Mucosa of descending colon (tissue), 3 donors: ENCODE results near the gene PARD6A. TPM values are rescaled to one million over a fixed set of nuclear protein-coding genes. Genes with fewer than 3 reads are reported as not detected.

Experiments used
- ATAC-seq: fragments of 200-7000 bp; cut with Tn5 transposase; one replicate; pipeline ENCODE4 v1.9.1; 2020; ENCODE audit warnings: mild to moderate bottlenecking, moderate library complexity
- DNase-seq, 3 donors: peaks; one replicate each; pipeline ENCODE4 v3.0.0-alpha.2; 2020
- H3K36me3 ChIP-seq: fragments of 200-600 bp; one replicate; pipeline ENCODE4 v1.8.0; 2021; ENCODE audit warnings: low read depth, mild to moderate bottlenecking
- H3K4me1 ChIP-seq: fragments of 200-600 bp; one replicate; pipeline ENCODE4 v1.8.0; 2021; ENCODE audit warnings: low read depth, mild to moderate bottlenecking
- H3K4me3 ChIP-seq: fragments of 200-600 bp; one replicate; pipeline ENCODE4 v1.8.0; 2021; ENCODE audit warnings: mild to moderate bottlenecking
- H3K9me3 ChIP-seq: fragments of 200-600 bp; one replicate; pipeline ENCODE4 v1.8.0; 2021; ENCODE audit warnings: mild to moderate bottlenecking
- intact Hi-C, 2 donors: fragments of 100-400 bp; cut with DNase I in 1 of 2; cut with micrococcal nuclease in 1 of 2; formaldehyde crosslinking; loops; one replicate each; pipeline versions ENCODE4 v1.11.0 to v1.11.1; 2022; cut with DNase I, micrococcal nuclease
- total RNA-seq, 3 donors: library from RNA; stranded (reverse); fragmentation: NEBNext Ultra II Directional in 2 of 3; extraction: Animal tissue kit (Norgen Biotek cat#: 25700) in 2 of 3; gene quantifications; one replicate each; pipeline versions ENCODE4 v1.2.1 to v1.2.4, GENCODE V29; 2021 to 2023
- TF ChIP-seq, protein P1 (sequence below): fragments of 200-600 bp; IDR thresholded peaks from one replicate; pipeline ENCODE4 v1.8.0; 2022; ENCODE audit warnings: antibody characterized with exemption, mild to moderate bottlenecking
- donor health status: DM: no; HTN: no; CAD: no; lungs with moderate emphysema.
- donor health status: DM: no; HTN: no; CAD: no.
- donor health status: DM: no; HTN: yes; CAD: no.

PARD6A gene
- total RNA-seq, 3 donors from 2014 or later: 2.3 to 9.1 (median 3.7) TPM

DNA sequence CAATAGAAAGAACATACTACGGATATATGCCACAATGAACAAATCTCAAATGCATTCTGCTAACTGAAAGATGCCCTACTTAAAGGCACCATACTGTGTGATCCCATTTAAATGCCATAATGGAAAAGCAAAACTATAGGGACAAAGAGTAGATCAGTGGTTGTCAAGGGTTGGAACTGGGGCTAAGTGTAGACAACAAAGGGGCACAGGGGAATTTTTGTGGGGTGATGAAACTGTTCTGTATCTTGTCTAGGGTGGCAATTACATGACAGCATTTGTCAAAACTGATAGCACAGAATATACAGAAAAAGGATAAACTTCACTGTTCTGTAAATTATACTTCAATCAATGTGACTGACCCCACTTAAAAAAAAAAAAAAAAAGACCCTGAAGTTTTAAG is 40.7 kb downstream of the PARD6A start:
- Histone ChIP-seq H3K36me3 (no peaks in the 10 kb centered on the region), H3K9me3 (no peaks in the 10 kb centered on the region), H3K4me3 (no peak overlapping the region), H3K4me1 (peaks cover 12% of the 10 kb centered on the region)
- TF ChIP-seq, protein P1, sequence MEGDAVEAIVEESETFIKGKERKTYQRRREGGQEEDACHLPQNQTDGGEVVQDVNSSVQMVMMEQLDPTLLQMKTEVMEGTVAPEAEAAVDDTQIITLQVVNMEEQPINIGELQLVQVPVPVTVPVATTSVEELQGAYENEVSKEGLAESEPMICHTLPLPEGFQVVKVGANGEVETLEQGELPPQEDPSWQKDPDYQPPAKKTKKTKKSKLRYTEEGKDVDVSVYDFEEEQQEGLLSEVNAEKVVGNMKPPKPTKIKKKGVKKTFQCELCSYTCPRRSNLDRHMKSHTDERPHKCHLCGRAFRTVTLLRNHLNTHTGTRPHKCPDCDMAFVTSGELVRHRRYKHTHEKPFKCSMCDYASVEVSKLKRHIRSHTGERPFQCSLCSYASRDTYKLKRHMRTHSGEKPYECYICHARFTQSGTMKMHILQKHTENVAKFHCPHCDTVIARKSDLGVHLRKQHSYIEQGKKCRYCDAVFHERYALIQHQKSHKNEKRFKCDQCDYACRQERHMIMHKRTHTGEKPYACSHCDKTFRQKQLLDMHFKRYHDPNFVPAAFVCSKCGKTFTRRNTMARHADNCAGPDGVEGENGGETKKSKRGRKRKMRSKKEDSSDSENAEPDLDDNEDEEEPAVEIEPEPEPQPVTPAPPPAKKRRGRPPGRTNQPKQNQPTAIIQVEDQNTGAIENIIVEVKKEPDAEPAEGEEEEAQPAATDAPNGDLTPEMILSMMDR: no peak
- DNase-seq (no peak), ATAC-seq (no peak)
- intact Hi-C loops: no loop called here

GRCh38 chr16:67702130-67702529 is 41.4 kb downstream of the PARD6A start:
- no peaks in the 10 kb centered on the region for H3K36me3 ChIP-seq
- no peak for ATAC-seq
- peaks cover 12% of the 10 kb centered on the region for H3K4me1 ChIP-seq
- no peaks in the 10 kb centered on the region for H3K9me3 ChIP-seq
- intact Hi-C loops: no loop called here
- no peak for DNase-seq
- H3K4me3 ChIP-seq: no peak overlapping the region
- TF ChIP-seq, protein P1: no peak

- ATAC-seq: no peak
These were observed 42.9 kb downstream of the PARD6A start for GRCh38 chr16:67703626-67704025.

DNA sequence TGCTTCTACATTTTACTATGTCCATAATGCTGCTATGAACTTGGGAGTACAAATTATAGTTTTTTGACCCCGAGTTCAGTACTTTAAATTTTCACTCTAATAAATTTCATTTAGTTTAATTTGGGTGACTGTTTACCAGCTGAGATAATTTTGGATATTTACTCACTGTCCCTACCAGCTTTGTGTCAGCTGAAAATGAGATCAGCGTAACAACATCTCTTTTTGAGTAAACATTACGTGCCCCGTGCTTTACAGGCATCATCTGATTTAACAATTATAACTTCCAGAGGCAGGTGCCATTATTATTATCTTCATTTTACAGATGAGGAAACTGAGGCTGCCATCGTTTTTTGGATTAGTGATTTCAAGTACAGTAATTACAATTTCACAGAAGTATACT is 43.4 kb downstream of the PARD6A start:
- intact Hi-C loops: no loop called here
- Histone ChIP-seq H3K4me1 (no peaks in the 10 kb centered on the region), H3K9me3 (no peaks in the 10 kb centered on the region), H3K4me3 (no peak overlapping the region), H3K36me3 (no peaks in the 10 kb centered on the region)
- DNase-seq (no peak), ATAC-seq (no peak)
- TF ChIP-seq, protein P1: no peak

More at GRCh38 chr16:67703626-67704025, 42.9 kb downstream of the PARD6A start:
- no peak for DNase-seq
- Histone ChIP-seq H3K4me3 (no peak overlapping the region), H3K36me3 (no peaks in the 10 kb centered on the region), H3K9me3 (no peaks in the 10 kb centered on the region), H3K4me1 (peaks cover 2% of the 10 kb centered on the region)
- intact Hi-C loops: no loop called here
- TF ChIP-seq, protein P1: no peak

- intact Hi-C loops: no loop called here
- H3K36me3 ChIP-seq: no peaks in the 10 kb centered on the region
- TF ChIP-seq, protein P1: no peak
- DNase-seq (no peak), ATAC-seq (no peak)
- no peak overlapping the region for H3K4me3 ChIP-seq
- no peaks in the 10 kb centered on the region for H3K4me1 ChIP-seq
- H3K9me3 ChIP-seq: no peaks in the 10 kb centered on the region
These were observed 46.5 kb downstream of the PARD6A start for GRCh38 chr16:67707210-67707609.

DNA sequence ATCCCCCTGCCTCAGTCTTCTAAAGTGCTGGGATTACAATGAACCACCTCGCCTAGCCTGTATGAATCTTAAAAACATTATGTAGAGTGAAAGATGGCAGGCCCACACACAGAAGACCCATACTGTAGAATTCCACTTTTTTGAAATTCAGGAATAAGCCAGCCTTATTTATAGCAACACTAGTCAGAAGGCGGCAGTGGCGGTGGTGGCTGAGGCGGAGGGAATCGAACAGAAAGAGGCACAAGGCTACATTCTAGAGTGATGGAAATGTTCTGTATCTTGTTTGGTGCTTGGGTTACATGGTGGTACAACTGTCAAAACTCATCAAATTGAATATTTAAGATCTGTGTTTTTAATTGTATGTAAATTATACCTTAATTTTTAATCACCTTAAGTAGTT is 47.0 kb downstream of the PARD6A start:
- TF ChIP-seq, protein P1: no peak
- intact Hi-C loops: no loop called here
- DNase-seq: no peak
- Histone ChIP-seq H3K4me1 (no peaks in the 10 kb centered on the region), H3K36me3 (no peaks in the 10 kb centered on the region), H3K9me3 (no peaks in the 10 kb centered on the region), H3K4me3 (no peak overlapping the region)
- ATAC-seq: no peak
